BLaER1 (cell line): ENCODE results near the gene MRGPRG.
"Not testable (repeated sequence)": the region's sequence is repeated elsewhere in the genome, so short reads cannot be mapped to it uniquely, and the experiment has no call there.

Experiments used
- H3K27ac ChIP-seq: shearing (Covaris generic); formaldehyde crosslinking; 2 replicates; pipeline ENCODE4 v1.8.1; 2022
- H3K27me3 ChIP-seq: shearing (Covaris generic); formaldehyde crosslinking; 2 replicates; pipeline ENCODE4 v1.8.1; 2022
- H3K36me3 ChIP-seq: shearing (Covaris generic); formaldehyde crosslinking; 2 replicates; pipeline ENCODE4 v1.8.1; 2022
- H3K4me1 ChIP-seq: shearing (Covaris generic); formaldehyde crosslinking; 2 replicates; pipeline ENCODE4 v1.8.1; 2022
- H3K4me2 ChIP-seq: shearing (Covaris generic); formaldehyde crosslinking; 2 replicates; pipeline ENCODE4 v1.8.1; 2022
- H3K4me3 ChIP-seq: shearing (Covaris generic); formaldehyde crosslinking; 2 replicates; pipeline ENCODE4 v1.8.1; 2022
- H3K9ac ChIP-seq: shearing (Covaris generic); formaldehyde crosslinking; 2 replicates; pipeline ENCODE4 v1.8.1; 2022
- H3K9me3 ChIP-seq: shearing (Covaris generic); formaldehyde crosslinking; 2 replicates; pipeline ENCODE4 v1.8.1; 2022
- H4K20me1 ChIP-seq: shearing (Covaris generic); formaldehyde crosslinking; 2 replicates; pipeline ENCODE4 v1.8.1; 2022
- Cebpa-rat ChIP-seq: shearing (Covaris generic); IDR thresholded peaks from 2 replicates; pipeline ENCODE4 v1.8.1; 2022

The MRGPRG gene

DNA sequence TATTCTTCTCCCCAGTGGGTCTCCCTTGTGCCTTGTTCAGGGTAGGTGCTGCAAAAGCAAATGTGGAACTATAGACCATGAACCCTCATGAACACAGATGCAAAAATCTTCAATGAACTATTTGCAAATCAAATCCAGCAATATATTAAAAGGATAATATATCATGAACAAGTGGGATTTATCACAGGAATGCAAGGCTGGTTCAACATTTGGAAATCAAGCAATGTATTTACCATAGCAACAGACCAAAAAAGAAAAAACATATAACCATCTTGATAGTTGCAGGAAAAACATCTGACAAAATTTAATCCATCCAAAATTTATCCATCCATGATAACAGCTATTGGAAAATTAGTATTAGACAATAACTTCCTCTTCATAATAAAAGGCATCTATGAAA is 42.1 kb downstream of the MRGPRG start:
- H3K9ac ChIP-seq = no peak overlapping the region
- no peaks in the 10 kb centered on the region for H3K36me3 ChIP-seq
- no peak for TF ChIP-seq Cebpa-rat
- H3K4me2 ChIP-seq = no peak overlapping the region
- H3K9me3 ChIP-seq = peaks cover 22% of the 10 kb centered on the region
- peaks cover 17% of the 10 kb centered on the region for H3K4me1 ChIP-seq
- H4K20me1 ChIP-seq = no peaks in the 10 kb centered on the region
- no peak overlapping the region for H3K27ac ChIP-seq
- no peak overlapping the region for H3K4me3 ChIP-seq
- H3K27me3 ChIP-seq = no peaks in the 10 kb centered on the region

DNA sequence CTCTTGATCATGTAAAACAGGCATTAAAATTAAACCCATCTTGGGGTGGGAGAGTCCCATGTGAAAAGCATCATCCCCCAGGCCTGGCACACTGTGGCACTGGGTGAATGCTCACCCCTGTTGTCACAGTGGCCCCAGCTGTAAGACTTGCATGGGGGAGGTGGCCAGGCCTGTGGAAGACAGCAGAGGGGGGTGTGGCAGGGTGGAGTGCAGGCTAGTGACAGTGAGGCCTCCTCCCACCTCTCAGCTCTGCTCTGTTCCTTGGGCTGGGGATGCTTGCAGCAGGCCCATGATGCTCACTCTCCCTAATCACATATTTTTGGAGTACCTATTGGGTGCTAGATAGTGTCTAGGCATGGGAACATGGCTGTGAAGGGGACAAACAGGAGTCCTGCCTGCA is 43.4 kb downstream of the MRGPRG start:
- no peaks in the 10 kb centered on the region for H3K36me3 ChIP-seq
- H3K4me3 ChIP-seq = no peak overlapping the region
- peaks cover 25% of the 10 kb centered on the region for H3K4me1 ChIP-seq
- H3K27me3 ChIP-seq = no peaks in the 10 kb centered on the region
- no peak overlapping the region for H3K9ac ChIP-seq
- H3K9me3 ChIP-seq = peaks cover 22% of the 10 kb centered on the region
- H3K27ac ChIP-seq = no peak overlapping the region
- no peak overlapping the region for H3K4me2 ChIP-seq
- no peaks in the 10 kb centered on the region for H4K20me1 ChIP-seq
- TF ChIP-seq Cebpa-rat = no peak

- H3K4me1 ChIP-seq = peaks cover 33% of the 10 kb centered on the region
- H3K27ac ChIP-seq = no peak overlapping the region
- no peaks in the 10 kb centered on the region for H3K36me3 ChIP-seq
- peaks cover 22% of the 10 kb centered on the region for H3K9me3 ChIP-seq
- H3K4me2 ChIP-seq = no peak overlapping the region
- no peak for TF ChIP-seq Cebpa-rat
- no peaks in the 10 kb centered on the region for H3K27me3 ChIP-seq
- H3K9ac ChIP-seq = no peak overlapping the region
- no peaks in the 10 kb centered on the region for H4K20me1 ChIP-seq
- no peak overlapping the region for H3K4me3 ChIP-seq
These were observed 44.2 kb downstream of the MRGPRG start for GRCh38 chr11:3174387-3174786.

- Histone ChIP-seq H3K4me1 (peaks cover 39% of the 10 kb centered on the region), H3K9me3 (peaks cover 22% of the 10 kb centered on the region), H3K4me3 (no peak overlapping the region), H3K9ac (no peak overlapping the region), H3K36me3 (no peaks in the 10 kb centered on the region), H4K20me1 (no peaks in the 10 kb centered on the region), H3K27me3 (no peaks in the 10 kb centered on the region), H3K4me2 (no peak overlapping the region), H3K27ac (no peak overlapping the region)
- TF ChIP-seq Cebpa-rat = no peak
These were observed 44.8 kb downstream of the MRGPRG start for GRCh38 chr11:3173795-3174194.

DNA sequence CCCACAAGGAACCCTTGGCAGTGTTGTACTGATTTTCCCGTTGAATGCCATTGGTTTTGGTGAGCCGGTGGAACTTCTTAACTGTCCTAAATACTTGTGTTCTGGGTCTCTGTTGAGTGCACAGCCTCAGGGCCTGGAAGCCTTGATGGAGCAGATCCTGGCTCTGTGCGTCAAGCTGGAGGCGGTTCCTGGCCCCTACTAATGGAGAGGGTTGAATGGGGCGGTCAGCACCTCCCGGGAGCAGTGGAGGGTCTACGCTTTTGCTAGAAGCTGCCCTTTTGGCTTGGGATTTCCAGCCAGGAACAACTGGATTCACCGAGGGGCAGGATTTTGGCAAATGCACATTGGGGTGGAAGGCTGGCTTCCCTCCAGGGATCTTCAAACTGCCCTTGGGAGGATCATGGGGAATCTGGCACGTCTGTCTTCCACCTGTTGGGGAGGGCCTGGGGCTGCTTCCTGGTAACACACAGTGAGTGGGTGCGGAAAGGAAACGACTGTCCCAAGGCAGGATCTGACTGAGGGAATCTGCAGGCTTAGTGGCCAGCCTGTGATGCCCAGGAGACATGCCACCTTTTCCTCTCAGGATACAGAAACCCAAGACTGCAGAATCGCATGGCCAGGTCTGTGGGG is 46.6 kb downstream of the MRGPRG start:
- Histone ChIP-seq H4K20me1 (no peaks in the 10 kb centered on the region), H3K27ac (no peak overlapping the region), H3K9me3 (peaks cover 18% of the 10 kb centered on the region), H3K4me1 (peaks cover 56% of the 10 kb centered on the region), H3K27me3 (no peaks in the 10 kb centered on the region), H3K4me2 (peak overlapping the region; percentile 83), H3K4me3 (no peak overlapping the region), H3K9ac (no peak overlapping the region), H3K36me3 (no peaks in the 10 kb centered on the region)
- no peak for TF ChIP-seq Cebpa-rat

DNA sequence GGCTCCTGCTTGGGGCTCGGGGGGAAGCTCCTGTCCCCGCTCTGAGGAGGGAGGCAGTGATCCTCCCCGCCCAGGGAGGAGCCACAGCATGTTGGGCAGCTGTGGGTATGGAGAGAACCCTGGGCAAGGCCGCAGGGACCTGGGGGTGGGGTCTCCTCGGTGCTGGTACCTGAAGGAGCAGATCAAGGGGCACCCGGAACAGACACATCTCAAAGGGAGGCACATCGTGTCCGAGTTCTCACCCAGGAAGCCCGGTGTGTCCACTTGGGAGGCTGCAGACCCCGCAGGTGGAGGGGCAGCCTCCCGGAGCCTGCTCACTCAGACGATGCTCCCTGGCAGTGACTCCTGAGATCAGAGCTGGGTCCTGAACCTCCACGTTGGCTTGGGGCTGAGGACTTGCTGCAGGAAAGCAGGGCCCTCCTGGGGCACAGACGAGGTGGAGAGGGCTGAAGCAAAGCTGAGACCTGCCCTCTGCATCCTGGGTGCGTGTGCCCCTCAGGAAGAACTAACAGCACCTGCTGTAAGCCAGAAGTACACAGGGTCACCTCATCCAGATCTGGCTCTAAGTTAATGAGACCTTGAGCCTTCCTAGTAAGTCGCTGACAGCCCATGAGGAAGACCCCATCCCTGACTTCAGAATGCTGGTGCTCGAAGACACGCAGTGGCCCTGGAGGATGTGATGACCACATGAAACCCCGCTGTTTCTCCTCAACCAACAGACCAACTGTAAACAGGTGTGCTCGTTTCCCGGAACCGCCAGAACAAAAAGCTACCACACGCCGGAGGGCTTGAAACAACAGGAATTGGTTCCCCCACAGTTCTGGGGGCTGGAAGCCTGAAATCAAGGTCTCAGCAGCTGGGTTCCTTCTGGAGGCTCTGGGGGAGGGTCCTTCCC is 47.6 kb downstream of the MRGPRG start:
- peaks cover 7% of the 10 kb centered on the region for H3K9me3 ChIP-seq
- H3K4me2 ChIP-seq = peak overlapping the region; percentile 83
- H3K27ac ChIP-seq = peak overlapping the region; percentile 35; the same call in 1 of the 2 replicates
- H3K9ac ChIP-seq = 0 out of 2 replicates have a peak overlapping the region, but pooled peaks have one; percentile 28
- H4K20me1 ChIP-seq = no peaks in the 10 kb centered on the region
- no peak for TF ChIP-seq Cebpa-rat
- peaks cover 67% of the 10 kb centered on the region for H3K4me1 ChIP-seq
- H3K36me3 ChIP-seq = no peaks in the 10 kb centered on the region
- no peaks in the 10 kb centered on the region for H3K27me3 ChIP-seq
- H3K4me3 ChIP-seq = no peak overlapping the region

DNA sequence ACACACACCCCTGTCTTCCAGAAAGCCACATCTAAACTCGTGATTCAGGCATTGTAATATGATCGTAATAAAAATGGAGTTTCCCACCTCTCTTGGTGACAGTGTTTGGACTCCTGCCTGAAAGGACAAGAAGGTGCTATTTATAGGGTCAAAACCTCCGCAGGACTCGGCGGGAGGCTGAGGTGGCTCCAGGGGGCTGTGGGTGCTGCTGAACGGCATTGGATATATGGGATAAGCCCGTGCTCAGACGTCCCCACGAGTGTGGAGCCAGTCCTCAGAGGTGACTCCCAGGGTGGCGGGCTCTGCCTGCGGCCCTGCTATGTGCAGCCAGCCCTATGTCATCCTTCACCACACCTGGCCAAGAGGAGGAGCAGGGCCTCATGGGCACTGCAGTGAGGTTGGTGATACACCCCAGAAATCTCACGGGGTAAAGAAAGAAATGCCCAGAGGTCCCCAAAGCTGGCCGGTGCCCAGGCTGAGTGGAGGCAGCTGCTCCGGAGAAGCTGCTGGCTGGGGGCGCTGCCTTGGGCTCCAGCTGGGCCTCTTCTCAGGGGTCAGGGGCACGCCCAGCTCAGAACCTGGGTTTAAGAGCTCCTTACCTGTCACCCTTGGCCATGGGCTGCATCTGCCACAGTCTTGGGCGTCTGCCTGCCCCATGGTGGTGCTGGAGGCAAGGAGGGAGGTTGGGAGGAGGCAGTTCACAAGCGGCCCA is 48.4 kb downstream of the MRGPRG start:
- H3K27ac ChIP-seq = peak overlapping the region; percentile 62; the same call in 1 of the 2 replicates

GRCh38 chr11:3169255-3170043 is 49.2 kb downstream of the MRGPRG start:
- H3K4me3 ChIP-seq = peak overlapping the region; percentile 49
- H3K27ac ChIP-seq = peak overlapping the region; percentile 62
- peak overlapping the region; percentile 83 for H3K4me2 ChIP-seq
- H4K20me1 ChIP-seq = peaks cover 1% of the 10 kb centered on the region
- peak overlapping the region; percentile 51; the same call in 1 of the 2 replicates for H3K9ac ChIP-seq
- no peaks in the 10 kb centered on the region for H3K27me3 ChIP-seq
- H3K9me3 ChIP-seq = no peaks in the 10 kb centered on the region
- peaks cover 75% of the 10 kb centered on the region for H3K4me1 ChIP-seq
- no peak for TF ChIP-seq Cebpa-rat
- no peaks in the 10 kb centered on the region for H3K36me3 ChIP-seq

More for the DNA sequence above, 48.4 kb downstream of the MRGPRG start:
- peaks cover 75% of the 10 kb centered on the region for H3K4me1 ChIP-seq
- peak overlapping the region; percentile 51; the same call in 1 of the 2 replicates for H3K9ac ChIP-seq
- no peak for TF ChIP-seq Cebpa-rat
- no peak overlapping the region for H3K4me3 ChIP-seq
- H4K20me1 ChIP-seq = no peaks in the 10 kb centered on the region
- H3K36me3 ChIP-seq = no peaks in the 10 kb centered on the region
- H3K4me2 ChIP-seq = peak overlapping the region; percentile 83
- H3K27me3 ChIP-seq = no peaks in the 10 kb centered on the region
- no peaks in the 10 kb centered on the region for H3K9me3 ChIP-seq

- H4K20me1 ChIP-seq, H3K27me3 ChIP-seq, H3K36me3 ChIP-seq, H3K9me3 ChIP-seq: not testable (repeated sequence)
- Histone ChIP-seq H3K4me3 (peak overlapping the region; percentile 49), H3K4me2 (peak overlapping the region; percentile 83), H3K9ac (peak overlapping the region; percentile 51; the same call in 1 of the 2 replicates), H3K27ac (peak overlapping the region; percentile 62), H3K4me1 (peaks cover 82% of the 10 kb centered on the region)
These were observed 49.8 kb downstream of the MRGPRG start for GRCh38 chr11:3168742-3169254.
